HG03558 (cell line): ENCODE measurements around the gene ERLEC1.
"Not testable (repeated sequence)": the region's sequence is repeated elsewhere in the genome, so short reads cannot be mapped to it uniquely, and the experiment has no call there.

Experiments used
- ATAC-seq: cut with Tn5 transposase; IDR thresholded peaks from one replicate; pipeline ENCODE4 v1.9.1; 2021; ENCODE audit warnings: moderate number of reproducible peaks; ENCODE audit not compliant: unreplicated experiment; ENCODE audit errors: extremely low read depth

The ERLEC1 gene

DNA sequence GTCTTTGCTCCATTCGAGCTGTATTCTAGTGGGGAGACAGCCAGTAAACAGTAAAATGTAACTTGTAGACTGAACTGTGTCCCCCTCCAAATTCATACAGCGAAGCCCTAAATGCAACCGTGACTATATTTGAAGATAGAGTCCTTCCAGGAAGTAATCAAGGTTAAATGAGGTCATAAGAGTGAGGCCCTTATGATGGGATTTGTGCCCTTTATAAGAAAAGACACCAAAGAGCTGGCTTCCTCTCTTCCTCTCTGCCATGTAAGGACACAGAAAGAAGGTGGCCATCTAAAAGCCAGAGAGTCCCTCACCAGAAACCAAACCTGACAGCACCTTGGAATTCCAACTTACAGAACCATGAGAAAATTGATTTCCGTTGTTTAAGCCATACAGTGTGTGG is 41.5 kb downstream of the ERLEC1 start:
- no peak for ATAC-seq

DNA sequence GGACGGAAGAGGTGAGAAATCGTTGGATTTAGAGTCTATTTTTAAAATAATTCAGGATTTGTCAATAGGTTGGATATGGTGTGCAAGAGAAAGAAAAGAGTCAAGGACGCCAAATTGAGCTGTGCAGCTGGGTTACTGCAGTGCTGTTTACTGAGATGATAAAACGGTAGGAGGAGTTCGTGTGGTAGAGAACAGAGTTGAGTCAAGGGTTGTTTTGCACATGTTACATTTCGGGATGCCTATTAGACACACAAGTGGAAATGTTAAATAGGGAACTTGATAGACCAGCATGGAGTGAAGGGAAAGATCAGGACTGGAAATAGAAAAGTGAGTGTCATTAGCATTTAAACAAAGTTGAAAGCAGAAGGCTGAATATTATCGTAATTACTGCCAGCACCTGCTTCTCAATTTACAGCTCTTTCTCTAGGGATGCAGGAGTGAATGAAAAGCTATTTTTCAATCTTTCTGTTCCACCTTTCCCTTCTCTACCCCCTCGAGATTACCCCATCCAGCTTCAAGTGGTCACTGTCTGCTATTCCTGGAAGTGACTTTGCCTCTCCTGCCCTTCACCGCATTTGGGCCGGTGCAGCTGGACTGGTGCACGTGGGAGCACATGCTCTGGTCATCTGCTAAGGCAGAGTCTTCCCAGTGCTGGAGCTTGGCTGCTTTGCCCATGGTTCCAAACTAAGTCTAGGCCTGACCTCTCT is 42.6 kb downstream of the ERLEC1 start:
- no peak for ATAC-seq

DNA sequence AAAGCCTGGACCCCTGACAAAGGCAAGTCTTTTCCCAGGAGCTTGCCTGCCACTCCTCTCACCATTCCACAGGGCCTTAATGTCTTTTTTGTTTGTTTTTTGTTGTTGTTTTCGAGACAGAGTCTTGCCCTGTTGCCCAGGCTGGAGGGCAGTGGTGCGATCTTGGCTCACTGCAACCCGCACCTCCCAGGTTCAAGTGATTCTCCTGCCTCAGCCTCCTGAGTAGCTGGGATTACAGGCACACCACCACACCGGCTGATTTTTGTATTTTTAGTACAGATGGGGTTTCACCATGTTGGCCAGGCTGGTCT is 43.1 kb downstream of the ERLEC1 start:
- not testable (repeated sequence) for ATAC-seq

DNA sequence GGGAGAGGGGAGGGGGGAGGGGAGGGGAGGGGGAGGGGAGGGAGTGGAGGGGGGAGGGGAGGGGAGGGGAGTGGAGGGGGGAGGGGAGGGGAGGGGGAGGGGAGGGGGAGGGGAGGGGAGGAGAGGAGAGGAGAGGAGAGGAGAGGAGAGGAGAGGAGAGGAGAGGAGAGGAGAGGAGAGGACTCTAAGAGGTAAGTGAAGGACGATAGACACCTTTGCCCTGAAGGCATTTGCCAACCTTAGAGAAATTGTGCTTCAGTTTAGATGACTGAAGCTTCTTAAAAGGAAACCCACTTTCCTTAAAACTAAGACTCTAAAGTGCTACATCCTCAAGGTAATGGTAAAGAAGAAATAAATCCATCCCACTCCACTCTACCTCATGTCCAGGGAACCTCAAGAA is 53.7 kb downstream of the ERLEC1 start:
- no peak for ATAC-seq

DNA sequence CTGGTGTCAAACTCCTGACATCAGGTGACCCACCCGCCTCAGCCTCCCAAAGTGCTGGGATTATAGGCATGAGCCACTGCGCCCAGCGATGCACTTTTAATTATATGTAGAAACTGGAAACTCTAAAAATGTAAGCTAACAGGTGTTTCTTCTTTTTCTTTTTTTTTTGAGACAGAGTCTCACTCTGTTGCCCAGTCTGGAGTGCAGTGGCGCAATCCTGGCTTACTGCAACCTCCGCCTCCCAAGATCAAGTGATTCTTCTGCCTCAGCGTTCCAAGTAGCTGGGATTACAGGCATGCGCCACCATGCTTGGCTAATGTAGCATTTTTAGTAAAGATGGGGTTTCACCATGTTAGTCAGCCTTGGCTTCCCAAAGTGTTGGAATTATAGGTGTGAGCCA is 54.8 kb downstream of the ERLEC1 start:
- not testable (repeated sequence) for ATAC-seq

DNA sequence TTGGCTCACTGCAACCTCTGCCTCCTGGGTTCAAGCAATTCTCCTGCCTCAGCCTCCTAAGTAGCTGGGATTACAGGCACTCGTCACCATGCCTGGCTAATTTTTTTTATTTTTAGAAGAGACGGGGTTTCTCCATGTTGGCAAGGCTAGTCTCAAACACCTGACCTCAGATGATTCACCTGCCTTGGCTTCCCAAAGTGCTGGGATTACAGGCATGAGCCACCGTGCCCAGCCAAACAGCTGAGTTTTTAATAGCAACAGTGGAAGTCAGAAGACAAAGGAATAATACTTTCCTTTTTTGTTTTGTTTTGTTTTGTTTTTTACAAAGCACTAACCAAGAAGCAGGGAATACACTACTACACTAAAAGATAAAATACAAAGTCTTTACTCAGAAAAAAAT is 56.0 kb downstream of the ERLEC1 start:
- ATAC-seq = no peak

DNA sequence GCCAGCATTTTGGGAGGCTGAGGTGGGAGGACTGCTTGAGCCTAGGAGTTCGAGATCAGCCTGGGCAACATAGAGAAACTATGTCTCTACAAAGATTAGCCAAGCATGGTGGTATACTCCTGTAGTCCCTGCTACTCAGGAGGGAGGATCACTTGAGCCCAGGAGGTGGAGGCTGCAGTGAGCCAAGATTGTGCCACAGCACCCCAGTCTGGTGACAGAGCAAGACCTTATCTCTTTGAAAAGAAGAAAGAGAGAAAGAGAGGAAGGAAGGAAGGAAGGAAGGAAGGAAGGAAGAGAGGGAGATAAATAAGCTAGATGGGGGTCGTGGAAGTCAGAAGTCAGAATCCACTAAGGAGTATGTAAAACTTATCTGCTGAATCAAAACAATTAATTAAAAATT is 56.8 kb downstream of the ERLEC1 start:
- no peak for ATAC-seq

DNA sequence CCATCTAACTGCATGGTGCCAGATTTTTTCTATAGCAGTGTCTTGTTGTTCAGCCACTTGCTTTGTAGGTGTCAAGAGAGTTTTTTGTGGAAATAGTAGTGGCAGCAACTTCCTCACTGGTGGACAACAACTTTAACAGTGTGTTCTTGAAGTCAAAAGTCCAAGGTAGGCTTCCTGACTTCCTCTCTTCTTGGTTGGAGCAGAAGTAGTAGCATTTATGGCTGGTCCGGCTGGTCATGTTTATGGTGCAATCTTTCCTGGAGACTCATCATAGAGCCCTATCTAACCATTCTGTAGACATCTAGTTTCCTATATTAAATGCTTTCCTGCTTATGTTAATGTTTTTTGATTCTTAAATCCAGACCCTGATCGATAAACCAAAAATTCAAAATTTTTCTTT is 61.2 kb downstream of the ERLEC1 start:
- no peak for ATAC-seq

DNA sequence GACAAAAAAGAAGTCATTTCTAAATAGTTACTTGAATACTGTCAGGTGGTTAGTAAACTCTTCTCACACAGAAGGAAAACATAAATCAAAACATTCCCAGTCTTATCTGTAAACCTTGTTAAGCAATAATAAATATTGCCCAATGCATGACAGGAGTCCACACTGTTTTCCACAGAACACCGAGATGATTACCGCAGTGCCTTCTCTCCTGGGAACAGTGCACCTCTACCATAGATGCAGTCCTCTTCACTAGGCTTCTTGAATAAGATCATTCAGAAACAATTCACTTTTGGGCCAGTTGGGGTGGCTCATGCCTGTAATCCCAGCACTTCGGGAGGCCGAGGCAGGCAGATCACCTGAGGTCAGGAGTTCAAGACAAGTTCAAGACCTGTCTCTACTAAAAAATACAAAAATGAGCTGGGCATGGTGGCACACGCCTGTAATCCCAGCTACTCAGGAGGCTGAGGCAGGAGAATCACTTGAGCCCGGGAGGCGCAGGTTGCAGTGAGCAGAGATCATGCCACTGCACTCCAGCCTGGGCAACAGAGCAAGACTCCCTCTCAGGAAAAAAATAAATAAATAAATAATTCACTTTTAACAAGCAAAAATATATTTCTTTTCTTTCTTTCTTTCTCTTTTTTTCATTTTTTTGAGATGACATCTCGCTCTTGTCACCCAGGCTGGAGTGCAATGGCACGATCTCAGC is 64.4 kb downstream of the ERLEC1 start:
- ATAC-seq = not testable (repeated sequence)

DNA sequence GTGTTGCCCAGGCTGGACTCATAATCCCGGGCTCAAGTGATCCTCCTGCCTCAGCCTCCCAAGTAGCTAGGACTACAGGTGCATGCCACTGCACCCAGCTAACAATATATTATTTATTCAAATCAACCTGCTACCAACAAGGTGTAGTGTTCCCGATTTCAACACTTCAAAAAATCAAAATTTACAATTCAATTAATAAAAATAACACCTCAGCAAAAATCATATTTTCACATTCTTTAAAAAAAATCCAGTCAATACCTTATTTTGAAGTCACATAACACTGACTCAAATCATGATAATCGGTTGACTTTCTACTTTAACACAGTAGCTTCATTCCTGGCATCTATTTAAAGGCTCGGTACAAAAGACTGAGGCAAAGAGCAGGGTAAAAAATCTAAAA is 65.7 kb downstream of the ERLEC1 start:
- ATAC-seq = no peak

DNA sequence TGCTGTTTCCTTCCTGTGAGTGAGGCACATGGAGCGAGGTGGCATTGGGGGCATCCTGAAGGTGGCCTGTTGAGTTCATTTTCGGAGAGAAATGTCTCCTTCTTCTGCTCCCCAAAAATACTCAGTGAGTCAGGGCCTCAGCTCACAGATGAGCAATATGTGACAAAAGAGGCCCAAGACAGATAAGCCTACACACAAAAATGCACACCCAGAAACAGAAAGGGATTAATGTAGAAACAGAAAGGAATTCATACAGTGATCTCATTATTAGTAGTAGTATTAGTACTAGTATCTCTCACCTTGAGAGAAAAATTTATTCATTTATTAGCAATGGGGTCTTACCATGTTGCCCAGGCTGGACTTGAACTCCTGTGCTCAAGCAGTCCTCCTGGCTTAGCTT is 67.8 kb downstream of the ERLEC1 start:
- ATAC-seq = no peak

DNA sequence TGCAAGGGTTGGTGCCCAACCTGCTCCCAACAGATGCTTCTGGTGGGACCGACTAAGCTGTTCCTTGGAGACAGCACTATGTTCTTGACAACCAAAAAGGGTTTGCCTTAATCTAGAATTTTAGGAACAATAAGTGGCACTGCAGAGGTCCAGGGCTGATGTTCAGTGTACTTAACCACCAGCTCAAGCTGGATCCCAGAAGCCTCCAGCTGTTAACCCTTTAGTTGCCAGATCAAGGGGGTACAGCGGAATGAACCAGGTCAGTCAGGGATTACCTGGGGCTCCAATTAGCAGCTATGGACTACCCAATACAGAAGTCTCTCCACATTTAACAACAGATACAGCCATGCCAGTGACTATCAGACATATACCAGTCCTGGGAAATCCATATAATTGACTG is 69.4 kb downstream of the ERLEC1 start:
- ATAC-seq = no peak

DNA sequence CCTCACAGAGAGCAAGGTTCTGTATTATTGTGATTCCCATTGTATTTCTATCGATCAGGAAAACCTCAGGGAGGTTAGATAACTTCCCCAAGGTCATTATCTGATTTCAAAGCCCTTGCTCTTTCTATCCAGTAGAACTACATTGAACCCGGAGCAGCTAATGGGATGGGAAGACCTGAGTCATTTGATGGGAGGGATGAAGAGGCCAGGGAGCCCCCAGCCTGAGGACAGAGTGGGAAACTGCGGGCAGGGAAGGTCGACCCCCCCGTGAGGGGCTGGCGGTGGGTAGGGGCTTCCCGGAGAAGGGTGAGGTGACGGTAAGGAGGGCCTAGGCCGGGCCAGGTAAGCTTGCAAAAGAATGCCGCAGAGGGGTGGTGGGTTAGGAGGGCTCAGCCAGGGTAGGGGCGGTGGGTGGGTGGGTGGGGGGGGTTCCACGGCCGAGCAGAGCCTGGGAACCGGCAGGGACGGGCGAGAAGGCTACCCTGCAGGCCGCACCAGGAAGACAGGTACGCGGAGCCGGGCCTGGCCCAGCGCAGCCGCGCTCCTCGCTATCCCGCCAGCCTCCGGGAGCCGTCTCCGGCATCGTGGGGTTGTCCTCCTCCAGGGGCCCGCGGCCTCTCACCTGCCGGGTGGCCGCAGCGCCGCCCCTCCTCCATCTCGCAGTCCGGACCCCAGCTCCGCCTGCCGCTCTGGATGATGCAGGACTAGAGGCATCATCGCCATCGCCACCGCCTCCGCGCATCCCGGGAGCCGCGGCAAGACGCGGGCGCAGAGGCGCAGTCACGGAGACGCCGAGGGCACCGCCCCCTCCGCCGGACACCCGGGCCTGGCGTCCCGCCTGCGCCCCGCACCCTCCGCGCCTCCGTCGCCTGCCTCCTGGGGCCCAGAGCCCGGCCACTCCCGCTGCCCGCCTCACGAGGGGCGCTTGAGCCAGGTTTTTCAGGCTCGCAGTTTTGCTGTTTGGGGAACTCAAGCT is 72.7 kb downstream of the ERLEC1 start, which contains the start of gene GPR75:
TSS of gene GPR75 (minus strand) at position 762 of the 976 bp plus-strand sequence. CDS start 5,211 bp downstream, outside the sequence.
- no peak for ATAC-seq

DNA sequence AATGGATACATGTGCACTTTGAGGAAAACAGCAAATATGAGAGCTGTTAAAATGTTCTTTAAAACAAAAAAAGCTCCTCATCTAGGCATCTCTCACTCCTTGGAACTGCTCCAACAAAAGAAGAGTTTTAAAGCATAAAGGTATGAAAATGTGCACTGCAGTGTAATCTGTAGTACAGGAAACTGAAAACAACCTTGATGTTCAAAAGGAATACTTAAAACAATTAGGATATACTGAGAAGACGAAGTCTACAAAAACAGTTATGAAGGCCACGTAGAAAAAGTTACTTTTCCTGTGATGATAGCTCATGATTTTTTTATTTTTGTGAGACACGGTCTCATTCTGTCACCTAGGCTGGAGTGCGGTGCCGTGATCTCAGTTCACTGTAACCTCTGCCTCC is 75.0 kb downstream of the ERLEC1 start:
- no peak for ATAC-seq

DNA sequence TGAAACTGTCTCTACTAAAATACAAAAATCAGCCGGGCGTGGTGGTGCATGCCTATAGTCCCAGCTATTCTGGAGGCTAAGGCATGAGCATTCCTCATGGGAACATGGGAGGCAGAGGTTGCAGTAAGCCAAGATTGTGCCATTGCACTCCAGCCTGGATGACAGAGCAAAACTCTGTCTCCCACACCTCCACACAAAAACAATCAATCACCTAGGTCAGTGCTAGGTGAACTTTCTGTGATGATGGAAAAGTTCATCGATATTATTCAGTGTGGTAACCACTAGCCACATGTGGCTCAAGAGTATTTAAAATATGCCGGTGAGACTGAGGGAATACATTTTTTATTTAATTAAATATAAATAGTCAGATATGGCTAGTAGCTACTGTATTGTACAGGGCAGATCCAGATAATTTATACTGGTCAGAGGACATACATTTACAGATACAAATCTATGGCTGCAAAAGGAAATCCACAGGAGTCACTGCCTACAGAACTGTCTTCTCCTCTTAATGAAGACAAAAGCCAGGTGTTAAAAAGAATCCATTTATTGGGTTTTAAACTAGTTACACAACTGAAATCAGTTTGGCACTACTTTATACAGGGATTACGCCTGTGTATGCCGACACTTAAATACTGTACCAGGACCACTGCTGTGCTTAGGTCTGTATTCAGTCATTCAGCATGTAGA is 76.8 kb downstream of the ERLEC1 start:
- no peak for ATAC-seq

DNA sequence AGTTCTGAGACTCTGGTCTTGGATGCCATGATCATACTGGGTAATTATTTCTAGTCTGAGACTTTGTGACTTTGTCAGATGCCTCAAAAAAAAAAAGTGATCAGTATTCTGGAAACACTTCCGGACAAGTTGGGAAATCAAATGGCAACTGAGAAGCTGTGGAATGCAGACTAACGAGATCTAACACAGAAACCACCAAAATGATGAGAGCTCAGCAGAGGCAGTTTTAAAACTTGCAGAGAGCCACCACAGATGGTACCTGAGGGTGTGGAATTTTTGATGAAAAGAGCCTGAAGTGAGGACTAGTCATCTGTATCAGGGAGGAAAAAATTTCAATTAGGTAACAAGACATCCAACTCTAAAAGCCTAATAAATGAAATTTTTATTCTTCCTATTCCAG is 78.4 kb downstream of the ERLEC1 start:
- no peak for ATAC-seq

DNA sequence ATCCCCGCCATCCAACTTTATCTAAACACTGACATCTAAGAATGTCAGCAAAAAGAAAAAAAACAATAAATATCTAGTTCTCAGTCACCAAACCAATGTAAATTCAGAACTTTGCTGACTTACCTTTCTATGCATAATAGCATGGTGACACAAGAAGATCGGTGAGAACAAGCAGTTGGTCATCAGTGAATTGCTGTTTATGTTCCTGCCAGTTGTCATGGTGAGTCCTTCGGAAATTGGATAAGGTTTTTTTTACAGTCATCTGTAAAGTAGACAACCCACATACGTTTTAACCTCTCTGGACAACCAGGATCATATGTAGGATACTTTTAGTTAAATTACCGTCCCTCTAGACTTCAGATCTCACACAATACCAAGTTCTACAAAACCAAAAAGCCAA is 79.1 kb downstream of the ERLEC1 start:
- no peak for ATAC-seq

DNA sequence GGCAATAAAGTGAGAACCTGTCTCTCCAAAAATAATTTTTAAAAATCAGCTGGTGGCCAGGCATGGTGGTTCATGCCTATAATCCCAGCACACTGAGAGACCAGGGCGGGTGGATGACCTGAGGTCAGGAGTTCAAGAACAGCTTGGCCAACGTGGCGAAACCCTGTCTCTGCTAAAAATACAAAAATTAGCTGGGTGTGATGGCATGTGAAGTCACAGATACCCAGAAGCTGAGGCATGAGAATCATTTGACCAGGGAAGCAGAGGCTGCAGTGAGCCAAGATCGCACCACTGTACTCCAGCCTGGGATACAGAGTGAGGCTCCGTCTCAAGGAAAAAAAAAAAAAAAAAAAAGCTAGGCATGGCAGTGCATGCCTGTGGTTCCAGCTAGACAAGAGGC is 80.3 kb downstream of the ERLEC1 start:
- ATAC-seq = no peak

DNA sequence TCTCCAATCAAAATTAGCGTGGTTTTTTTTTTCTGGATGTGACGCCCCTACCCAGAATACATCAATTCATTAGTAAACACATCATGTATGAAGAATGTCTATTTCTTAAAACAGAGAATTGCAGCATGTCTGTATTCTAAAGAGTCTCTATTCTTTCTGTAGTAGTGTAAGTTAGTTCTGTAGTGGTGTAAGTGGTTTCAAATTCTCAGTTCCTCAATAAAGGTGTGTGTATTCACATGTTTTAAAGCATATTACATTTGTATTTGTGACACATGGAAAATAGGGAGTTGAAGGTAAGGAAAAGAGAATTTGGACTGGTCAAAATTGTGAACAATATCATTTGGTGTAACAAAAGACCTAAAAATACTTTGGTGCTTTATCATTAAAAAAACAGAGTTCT is 80.9 kb downstream of the ERLEC1 start:
- no peak for ATAC-seq
